H9 (cell line): ENCODE measurements around the gene IL6R. TPM values are rescaled to one million over a fixed set of nuclear protein-coding genes. Genes with fewer than 3 reads are reported as not detected.

Source experiments
- DNase-seq: peaks from one replicate; pipeline ENCODE4 v3.0.0-alpha.2; 2017
- H2AFZ ChIP-seq: one replicate; pipeline ENCODE4 v1.6.1; 2013; ENCODE audit warnings: mild to moderate bottlenecking, low read length, control low read depth, moderate library complexity
- H2AK5ac ChIP-seq: 2 replicates; pipeline ENCODE4 v1.6.1; 2013; ENCODE audit warnings: low read length, control low read depth, mixed read lengths; ENCODE audit not compliant: insufficient read length
- H2BK120ac ChIP-seq: one replicate; pipeline ENCODE4 v1.6.1; 2013; ENCODE audit warnings: low read depth, mild to moderate bottlenecking, low read length, control low read depth, inconsistent platforms; ENCODE audit not compliant: poor library complexity, severe bottlenecking
- H2BK12ac ChIP-seq: 2 replicates; pipeline ENCODE4 v1.6.1; 2013; ENCODE audit warnings: low read length, control low read depth, mixed read lengths, low read depth; ENCODE audit not compliant: insufficient read length
- H2BK15ac ChIP-seq: 2 replicates; pipeline ENCODE4 v1.6.1; 2013; ENCODE audit warnings: low read depth, low read length, control low read depth
- H2BK20ac ChIP-seq: one replicate; pipeline ENCODE4 v1.6.1; 2013; ENCODE audit warnings: low read depth, mild to moderate bottlenecking, low read length, control low read depth, inconsistent platforms; ENCODE audit not compliant: poor library complexity, severe bottlenecking
- H2BK5ac ChIP-seq: 2 replicates; pipeline ENCODE4 v1.6.1; 2013; ENCODE audit warnings: low read length, control low read depth, mixed read lengths; ENCODE audit not compliant: insufficient read length
- H3K14ac ChIP-seq: 2 replicates; pipeline ENCODE4 v1.6.1; 2013; ENCODE audit warnings: low read length, control low read depth; ENCODE audit not compliant: insufficient read depth
- H3K18ac ChIP-seq: 2 replicates; pipeline ENCODE4 v1.6.1; 2013; ENCODE audit warnings: low read depth, mild to moderate bottlenecking, mixed read lengths, low read length, control low read depth; ENCODE audit not compliant: insufficient read length
- H3K23ac ChIP-seq: 2 replicates; pipeline ENCODE4 v1.6.1; 2013; ENCODE audit warnings: low read length, control low read depth, mixed read lengths, low read depth; ENCODE audit not compliant: insufficient read length
- H3K23me2 ChIP-seq: 2 replicates; pipeline ENCODE4 v1.6.1; 2013; ENCODE audit warnings: low read depth, mild to moderate bottlenecking, mixed read lengths, low read length, control low read depth; ENCODE audit not compliant: insufficient read length, poor library complexity, severe bottlenecking
- H3K27ac ChIP-seq: 2 replicates; pipeline ENCODE4 v1.5.1; 2013; ENCODE audit warnings: low read length, control low read depth, mixed read lengths, low read depth; ENCODE audit not compliant: insufficient read length
- H3K27me3 ChIP-seq: 2 replicates; pipeline ENCODE4 v1.6.1; 2013; ENCODE audit warnings: low read length, control low read depth, inconsistent platforms; ENCODE audit not compliant: insufficient read depth
- H3K4ac ChIP-seq: 2 replicates; pipeline ENCODE4 v1.6.1; 2013; ENCODE audit warnings: low read depth, mild to moderate bottlenecking, control low read depth, inconsistent platforms, low read length, moderate library complexity
- H3K4me1 ChIP-seq: 2 replicates; pipeline ENCODE4 v1.6.1; 2013; ENCODE audit warnings: low read length, control low read depth, inconsistent platforms; ENCODE audit not compliant: insufficient read depth
- H3K4me2 ChIP-seq: 2 replicates; pipeline ENCODE4 v1.6.1; 2013; ENCODE audit warnings: low read length, control low read depth, mixed read lengths; ENCODE audit not compliant: insufficient read length, insufficient read depth
- H3K56ac ChIP-seq: 2 replicates; pipeline ENCODE4 v1.6.1; 2013; ENCODE audit warnings: low read depth, mild to moderate bottlenecking, mixed read lengths, low read length, control low read depth; ENCODE audit not compliant: insufficient read length
- H3K79me1 ChIP-seq: 2 replicates; pipeline ENCODE4 v1.6.1; 2013; ENCODE audit warnings: low read depth, mild to moderate bottlenecking, moderate library complexity, low read length, control low read depth, inconsistent platforms; ENCODE audit not compliant: insufficient read depth, poor library complexity, severe bottlenecking
- H3K79me2 ChIP-seq: 2 replicates; pipeline ENCODE4 v1.6.1; 2013; ENCODE audit warnings: low read length, control low read depth, inconsistent platforms; ENCODE audit not compliant: insufficient read depth
- H3K9ac ChIP-seq: 2 replicates; pipeline ENCODE4 v1.6.1; 2013; ENCODE audit warnings: low read length, control low read depth, mixed read lengths; ENCODE audit not compliant: insufficient read length; ENCODE audit errors: extremely low read depth
- H3K9me3 ChIP-seq: one replicate; pipeline ENCODE4 v1.6.1; 2013; ENCODE audit warnings: low read depth, low read length, inconsistent platforms; ENCODE audit not compliant: control insufficient read depth
- H3T11ph ChIP-seq: one replicate; pipeline ENCODE4 v1.6.1; 2013; ENCODE audit warnings: mild to moderate bottlenecking, low read length, control low read depth, inconsistent platforms
- H4K20me1 ChIP-seq: one replicate; pipeline ENCODE4 v1.6.1; 2013; ENCODE audit not compliant: control insufficient read depth, insufficient read length, insufficient read depth
- H4K5ac ChIP-seq: 2 replicates; pipeline ENCODE4 v1.6.1; 2013; ENCODE audit warnings: low read depth, mild to moderate bottlenecking, mixed read lengths, low read length, control low read depth; ENCODE audit not compliant: insufficient read length
- H4K8ac ChIP-seq: replicated peaks from 2 replicates; pipeline ENCODE4 v1.6.1; 2013; ENCODE audit warnings: low read length, control low read depth, mixed read lengths, low read depth; ENCODE audit not compliant: insufficient read length
- H4K91ac ChIP-seq: 2 replicates; pipeline ENCODE4 v1.6.1; 2013; ENCODE audit warnings: low read depth, mild to moderate bottlenecking, moderate library complexity, mixed read lengths, low read length, control low read depth; ENCODE audit not compliant: insufficient read length
- H3K27ac Mint-ChIP-seq, 3 experiments: 2 replicates in 2 of 3; 3 replicates in 1 of 3; pipeline ENCODE4 v1.8.0; 2020 to 2021; ENCODE audit warnings: mixed read lengths in 3 of 3, mild to moderate bottlenecking in 1 of 3, moderate library complexity in 1 of 3
- H3K27me3 Mint-ChIP-seq: 2 replicates; pipeline ENCODE4 v1.8.0; 2021; ENCODE audit warnings: low read depth, mild to moderate bottlenecking, moderate library complexity, mixed read lengths
- H3K36me3 Mint-ChIP-seq, 3 experiments: 2 replicates in 2 of 3; 3 replicates in 1 of 3; pipeline ENCODE4 v1.8.0; 2020 to 2021; ENCODE audit warnings: low read depth in 3 of 3, mixed read lengths in 3 of 3; ENCODE audit not compliant: insufficient read depth in 1 of 3
- H3K4me1 Mint-ChIP-seq, 2 experiments: 2 replicates each; pipeline ENCODE4 v1.8.0; 2020; ENCODE audit warnings: mixed read lengths in 2 of 2
- H3K4me3 Mint-ChIP-seq, 2 experiments: 2 replicates in 1 of 2; 3 replicates in 1 of 2; pipeline ENCODE4 v1.8.0; 2020 to 2021; ENCODE audit warnings: mild to moderate bottlenecking in 2 of 2, mixed read lengths in 2 of 2, moderate library complexity in 1 of 2
- H3K9me3 Mint-ChIP-seq, 2 experiments: 2 replicates in 1 of 2; 3 replicates in 1 of 2; pipeline ENCODE4 v1.8.0; 2020; ENCODE audit warnings: mild to moderate bottlenecking in 2 of 2, mixed read lengths in 2 of 2, moderate library complexity in 1 of 2
- WGBS: extraction: QIAGEN DNeasy Blood & Tissue Kit; methylation state at CpG from one replicate; pipeline ENCODE4 v1.1.7; 2013; ENCODE audit warnings: missing lambda C conversion rate, low lambda C conversion rate, mixed read lengths; ENCODE audit not compliant: insufficient read length; ENCODE audit errors: extremely low coverage; 5-methylcytosine and 5-hydroxymethylcytosine counted together
- total RNA-seq: library from RNA; stranded (reverse); gene quantifications from 2 replicates; pipeline ENCODE4 v1.2.1, GENCODE V29; 2021
- TF ChIP-seq, protein P1 (sequence below): fragments of 200-600 bp; sonication (generic); conservative IDR thresholded peaks from 3 replicates; pipeline ENCODE4 v1.8.0; 2021; ENCODE audit warnings: antibody characterized with exemption, mild to moderate bottlenecking

Gene IL6R
- total RNA-seq, 1 experiment from 2014 or later = 1.7 TPM

DNA sequence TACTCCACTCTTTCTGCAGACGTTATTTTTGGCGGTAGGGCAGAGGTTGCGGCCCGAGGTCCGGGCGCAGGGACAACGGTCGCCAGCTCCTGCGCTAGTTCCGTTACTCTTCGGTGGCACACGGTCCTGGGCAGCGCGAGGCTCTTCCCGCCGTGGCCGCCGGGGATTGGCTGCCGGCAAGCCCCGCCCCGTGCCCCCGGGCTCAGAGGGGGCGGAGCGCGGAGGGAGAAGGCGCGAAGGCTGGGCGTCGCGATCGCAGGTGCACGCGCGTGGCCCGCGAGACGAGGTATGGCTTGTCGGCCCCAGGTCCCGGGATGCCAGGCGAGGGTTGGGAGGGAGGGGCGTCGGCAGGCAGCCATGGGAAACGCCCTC is 97.6 kb downstream of the IL6R start:
- H3K9me3 ChIP-seq = no peaks in the 10 kb centered on the region
- H3K14ac ChIP-seq = no peak overlapping the region
- WGBS = no CpG with 5 or more reads among the region's 43 CpGs
- no peak overlapping the region for H2AK5ac ChIP-seq
- Mint-ChIP-seq H3K4me3 (peak overlapping the region; percentile 47 to 78), H3K27me3 (peaks cover 92% of the 10 kb centered on the region), H3K36me3 (no peaks in the 10 kb centered on the region), H3K27ac (no peak overlapping the region), H3K9me3 (peaks cover 10 to 11% of the 10 kb centered on the region in 2 experiments), H3K4me1 (peaks cover 4% of the 10 kb centered on the region in 2 experiments)
- no peak overlapping the region for H2BK15ac ChIP-seq
- no peak overlapping the region for H3K4me2 ChIP-seq
- H3K23ac ChIP-seq = no peak overlapping the region
- no peaks in the 10 kb centered on the region for H3K79me1 ChIP-seq
- no peak overlapping the region for H3K27ac ChIP-seq
- no peak overlapping the region for H2BK5ac ChIP-seq
- H4K5ac ChIP-seq = no peak overlapping the region
- no peak overlapping the region for H3K56ac ChIP-seq
- H2BK12ac ChIP-seq = no peak overlapping the region
- peaks cover 3% of the 10 kb centered on the region for H3K23me2 ChIP-seq
- H3K9ac ChIP-seq = no peak overlapping the region
- no peaks in the 10 kb centered on the region for H4K20me1 ChIP-seq
- DNase-seq = peak; percentile 62
- no peak overlapping the region for H2BK120ac ChIP-seq
- H2BK20ac ChIP-seq = no peak overlapping the region
- no peak overlapping the region for H4K91ac ChIP-seq
- TF ChIP-seq, protein P1, sequence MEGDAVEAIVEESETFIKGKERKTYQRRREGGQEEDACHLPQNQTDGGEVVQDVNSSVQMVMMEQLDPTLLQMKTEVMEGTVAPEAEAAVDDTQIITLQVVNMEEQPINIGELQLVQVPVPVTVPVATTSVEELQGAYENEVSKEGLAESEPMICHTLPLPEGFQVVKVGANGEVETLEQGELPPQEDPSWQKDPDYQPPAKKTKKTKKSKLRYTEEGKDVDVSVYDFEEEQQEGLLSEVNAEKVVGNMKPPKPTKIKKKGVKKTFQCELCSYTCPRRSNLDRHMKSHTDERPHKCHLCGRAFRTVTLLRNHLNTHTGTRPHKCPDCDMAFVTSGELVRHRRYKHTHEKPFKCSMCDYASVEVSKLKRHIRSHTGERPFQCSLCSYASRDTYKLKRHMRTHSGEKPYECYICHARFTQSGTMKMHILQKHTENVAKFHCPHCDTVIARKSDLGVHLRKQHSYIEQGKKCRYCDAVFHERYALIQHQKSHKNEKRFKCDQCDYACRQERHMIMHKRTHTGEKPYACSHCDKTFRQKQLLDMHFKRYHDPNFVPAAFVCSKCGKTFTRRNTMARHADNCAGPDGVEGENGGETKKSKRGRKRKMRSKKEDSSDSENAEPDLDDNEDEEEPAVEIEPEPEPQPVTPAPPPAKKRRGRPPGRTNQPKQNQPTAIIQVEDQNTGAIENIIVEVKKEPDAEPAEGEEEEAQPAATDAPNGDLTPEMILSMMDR = no peak
- H2AFZ ChIP-seq = no peak overlapping the region
- peaks cover 42% of the 10 kb centered on the region for H3K27me3 ChIP-seq
- no peak overlapping the region for H4K8ac ChIP-seq
- H3K79me2 ChIP-seq = no peaks in the 10 kb centered on the region
- no peaks in the 10 kb centered on the region for H3K4me1 ChIP-seq
- no peak overlapping the region for H3T11ph ChIP-seq
- no peak overlapping the region for H3K18ac ChIP-seq
- no peak overlapping the region for H3K4ac ChIP-seq
